Psoas muscle (tissue), 8 donors: Measurements from ENCODE around the gene GGA2. TPM values are rescaled to one million over a fixed set of nuclear protein-coding genes. Genes with fewer than 3 reads are reported as not detected.

Source experiments
- ATAC-seq, 4 donors: fragments of 200-7000 bp; cut with Tn5 transposase; one replicate each; pipeline ENCODE4 v1.9.1; 2020; ENCODE audit warnings: moderate library complexity in 3 of 4, mild to moderate bottlenecking in 2 of 4
- DNase-seq, 2 donors: peaks; one replicate each; pipeline ENCODE4 v3.0.0-alpha.2; 2020
- H3K27ac ChIP-seq: fragments of 200-600 bp; one replicate; pipeline ENCODE4 v1.8.0; 2022
- H3K27me3 ChIP-seq, 3 donors: fragments of 200-600 bp in 1 of 3; one replicate each; pipeline versions ENCODE4 v1.6.1 to v1.8.0; 2013 to 2022; ENCODE audit warnings: low read length in 2 of 3, mild to moderate bottlenecking in 2 of 3, moderate library complexity in 1 of 3; ENCODE audit not compliant: insufficient read depth in 3 of 3
- H3K36me3 ChIP-seq, 2 donors: fragments of 200-600 bp in 1 of 2; one replicate each; pipeline versions ENCODE4 v1.6.1 to v1.8.0; 2013 to 2022; ENCODE audit warnings: low read depth in 1 of 2, mild to moderate bottlenecking in 1 of 2, moderate library complexity in 1 of 2; ENCODE audit not compliant: insufficient read depth in 1 of 2
- H3K4me1 ChIP-seq: fragments of 200-600 bp; one replicate; pipeline ENCODE4 v1.8.0; 2022
- H3K4me3 ChIP-seq: fragments of 200-600 bp; one replicate; pipeline ENCODE4 v1.8.0; 2022; ENCODE audit warnings: mild to moderate bottlenecking
- H3K9me3 ChIP-seq: fragments of 200-600 bp; one replicate; pipeline ENCODE4 v1.8.0; 2022
- WGBS, 3 donors: extraction: QIAGEN DNeasy Blood & Tissue Kit; methylation state at CpG; one replicate each; pipeline versions ENCODE4 v1.1.6 to v1.1.7; 2013; 5-methylcytosine and 5-hydroxymethylcytosine counted together
- intact Hi-C, 2 donors: fragments of 100-400 bp; cut with DNase I; formaldehyde crosslinking; loops; one replicate each; pipeline versions ENCODE4 v1.11.0 to v1.14.2; 2022
- long read RNA-seq, 2 donors: library from polyadenylated mRNA; unstranded; transcript quantifications; one replicate each; pipeline ENCODE4 v2.0.0, GENCODE V29; 2021
- polyA plus RNA-seq, 3 donors: library from polyadenylated mRNA; stranded (reverse); fragments of 200-250 nt; gene quantifications; one replicate each; pipeline ENCODE4 v1.2.3, GENCODE V29; 2013
- total RNA-seq, 4 donors: library from RNA; stranded (reverse); fragmentation: NEBNext Ultra II Directional in 2 of 4; extraction: Animal tissue kit (Norgen Biotek cat#: 25700) in 2 of 4; gene quantifications; one replicate each; pipeline versions ENCODE4 v1.2.1 to v1.2.4, GENCODE V29; 2021 to 2023
- TF ChIP-seq, protein P1 (sequence below): fragments of 200-600 bp; IDR thresholded peaks from one replicate; pipeline ENCODE4 v1.8.0; 2022; ENCODE audit warnings: antibody characterized with exemption
- donor health status: healthy with polysubstance abuse.
- donor health status: DM: no; HTN: no; CAD: no; lungs with moderate emphysema.
- donor health status: Bipolar disorder and iron deficiency.
- donor health status: healthy.
- donor health status: DM: yes; HTN: yes; CAD: no.
- donor health status: DM: no; HTN: no; CAD: no.
- donor health status: DM: no; HTN: no; CAD: no.
- donor health status: DM: yes; HTN: yes; CAD: no.

GGA2 gene, protein sequence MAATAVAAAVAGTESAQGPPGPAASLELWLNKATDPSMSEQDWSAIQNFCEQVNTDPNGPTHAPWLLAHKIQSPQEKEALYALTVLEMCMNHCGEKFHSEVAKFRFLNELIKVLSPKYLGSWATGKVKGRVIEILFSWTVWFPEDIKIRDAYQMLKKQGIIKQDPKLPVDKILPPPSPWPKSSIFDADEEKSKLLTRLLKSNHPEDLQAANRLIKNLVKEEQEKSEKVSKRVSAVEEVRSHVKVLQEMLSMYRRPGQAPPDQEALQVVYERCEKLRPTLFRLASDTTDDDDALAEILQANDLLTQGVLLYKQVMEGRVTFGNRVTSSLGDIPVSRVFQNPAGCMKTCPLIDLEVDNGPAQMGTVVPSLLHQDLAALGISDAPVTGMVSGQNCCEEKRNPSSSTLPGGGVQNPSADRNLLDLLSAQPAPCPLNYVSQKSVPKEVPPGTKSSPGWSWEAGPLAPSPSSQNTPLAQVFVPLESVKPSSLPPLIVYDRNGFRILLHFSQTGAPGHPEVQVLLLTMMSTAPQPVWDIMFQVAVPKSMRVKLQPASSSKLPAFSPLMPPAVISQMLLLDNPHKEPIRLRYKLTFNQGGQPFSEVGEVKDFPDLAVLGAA
- 10 to 100 TPM; 43.1 to 62.9 (median 56.4) TPM for total RNA-seq
- polyA plus RNA-seq, result 10 to 100 TPM; 18.9 to 49.3 (median 21.7) TPM
- long read RNA-seq, donor 1, full-length matches to known transcripts, result 33 of 45 reads
- long read RNA-seq, donor 1, partial matches to known transcripts, result 10 of 45 reads
- long read RNA-seq, donor 1, other reads (novel, unspliced or antisense), result 2 of 45 reads
- long read RNA-seq, donor 2, full-length matches to known transcripts, result 57 of 77 reads
- long read RNA-seq, donor 2, partial matches to known transcripts, result 7 of 77 reads
- long read RNA-seq, donor 2, other reads (novel, unspliced or antisense), result 13 of 77 reads

DNA sequence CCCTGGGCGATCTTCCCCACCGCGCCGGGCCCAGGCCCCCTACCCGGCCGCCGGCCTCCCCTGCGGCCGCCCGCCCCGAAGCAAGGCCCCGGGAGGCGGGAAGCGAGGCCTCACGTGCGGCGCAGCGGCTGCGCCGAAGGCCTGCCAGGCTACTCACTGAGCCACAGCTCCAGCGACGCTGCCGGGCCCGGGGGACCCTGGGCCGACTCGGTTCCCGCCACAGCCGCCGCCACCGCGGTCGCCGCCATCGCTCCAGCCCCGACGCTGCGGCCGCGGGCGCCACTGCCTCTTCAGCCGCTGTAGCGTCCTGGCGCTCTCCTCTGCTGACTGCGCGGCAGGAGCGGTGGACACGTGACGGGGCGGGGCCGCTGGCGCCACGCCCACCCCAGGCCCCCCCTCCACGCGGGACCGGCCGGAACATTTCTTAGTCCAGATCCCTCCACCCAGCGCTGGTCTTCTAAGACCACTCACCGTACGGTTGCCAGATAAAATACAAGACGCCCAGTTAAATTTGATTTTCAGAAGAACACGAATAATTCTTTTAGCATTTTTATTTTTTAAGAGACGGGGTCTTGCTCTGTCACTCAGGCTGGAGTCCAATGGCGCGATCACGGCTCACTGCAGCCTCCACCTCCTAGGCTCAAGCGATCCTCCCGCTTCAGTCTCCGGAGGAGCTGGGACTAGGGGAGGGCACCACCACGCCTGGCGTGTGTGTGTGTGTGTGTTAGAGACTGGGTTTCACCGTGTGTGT, at the start of gene GGA2:
TSS of gene GGA2 (minus strand) at position 331 of the 751 bp plus-strand sequence. CDS start at position 248, 83 bp downstream.
- peaks cover 2 to 15% of the 10 kb centered on the region in 2 donors for H3K36me3 ChIP-seq
- 1 to 3% (median 1%) methylated on average over 40 to 71 of the region's 71 CpGs for WGBS, 3 donors
- no peaks in the 10 kb centered on the region for H3K27me3 ChIP-seq
- H3K27ac ChIP-seq, result peak within 1 kb of the TSS; percentile 95
- H3K4me3 ChIP-seq, result peak within 1 kb of the TSS; percentile 94
- no peaks in the 10 kb centered on the region for H3K9me3 ChIP-seq
- TF ChIP-seq, protein P1, sequence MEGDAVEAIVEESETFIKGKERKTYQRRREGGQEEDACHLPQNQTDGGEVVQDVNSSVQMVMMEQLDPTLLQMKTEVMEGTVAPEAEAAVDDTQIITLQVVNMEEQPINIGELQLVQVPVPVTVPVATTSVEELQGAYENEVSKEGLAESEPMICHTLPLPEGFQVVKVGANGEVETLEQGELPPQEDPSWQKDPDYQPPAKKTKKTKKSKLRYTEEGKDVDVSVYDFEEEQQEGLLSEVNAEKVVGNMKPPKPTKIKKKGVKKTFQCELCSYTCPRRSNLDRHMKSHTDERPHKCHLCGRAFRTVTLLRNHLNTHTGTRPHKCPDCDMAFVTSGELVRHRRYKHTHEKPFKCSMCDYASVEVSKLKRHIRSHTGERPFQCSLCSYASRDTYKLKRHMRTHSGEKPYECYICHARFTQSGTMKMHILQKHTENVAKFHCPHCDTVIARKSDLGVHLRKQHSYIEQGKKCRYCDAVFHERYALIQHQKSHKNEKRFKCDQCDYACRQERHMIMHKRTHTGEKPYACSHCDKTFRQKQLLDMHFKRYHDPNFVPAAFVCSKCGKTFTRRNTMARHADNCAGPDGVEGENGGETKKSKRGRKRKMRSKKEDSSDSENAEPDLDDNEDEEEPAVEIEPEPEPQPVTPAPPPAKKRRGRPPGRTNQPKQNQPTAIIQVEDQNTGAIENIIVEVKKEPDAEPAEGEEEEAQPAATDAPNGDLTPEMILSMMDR, result peak; percentile 11
- DNase-seq (peak; percentile 84 to 91), ATAC-seq (peak; percentile 89 to 93 (median 90))
- H3K4me1 ChIP-seq, result peaks cover 11% of the 10 kb centered on the region
- intact Hi-C loops, result loop anchor here in 1 of 2 donors (5.0 kb wide), 1 partner anchor 47 kb away; the partner anchor contains the start of genes EARS2 and UBFD1

DNA sequence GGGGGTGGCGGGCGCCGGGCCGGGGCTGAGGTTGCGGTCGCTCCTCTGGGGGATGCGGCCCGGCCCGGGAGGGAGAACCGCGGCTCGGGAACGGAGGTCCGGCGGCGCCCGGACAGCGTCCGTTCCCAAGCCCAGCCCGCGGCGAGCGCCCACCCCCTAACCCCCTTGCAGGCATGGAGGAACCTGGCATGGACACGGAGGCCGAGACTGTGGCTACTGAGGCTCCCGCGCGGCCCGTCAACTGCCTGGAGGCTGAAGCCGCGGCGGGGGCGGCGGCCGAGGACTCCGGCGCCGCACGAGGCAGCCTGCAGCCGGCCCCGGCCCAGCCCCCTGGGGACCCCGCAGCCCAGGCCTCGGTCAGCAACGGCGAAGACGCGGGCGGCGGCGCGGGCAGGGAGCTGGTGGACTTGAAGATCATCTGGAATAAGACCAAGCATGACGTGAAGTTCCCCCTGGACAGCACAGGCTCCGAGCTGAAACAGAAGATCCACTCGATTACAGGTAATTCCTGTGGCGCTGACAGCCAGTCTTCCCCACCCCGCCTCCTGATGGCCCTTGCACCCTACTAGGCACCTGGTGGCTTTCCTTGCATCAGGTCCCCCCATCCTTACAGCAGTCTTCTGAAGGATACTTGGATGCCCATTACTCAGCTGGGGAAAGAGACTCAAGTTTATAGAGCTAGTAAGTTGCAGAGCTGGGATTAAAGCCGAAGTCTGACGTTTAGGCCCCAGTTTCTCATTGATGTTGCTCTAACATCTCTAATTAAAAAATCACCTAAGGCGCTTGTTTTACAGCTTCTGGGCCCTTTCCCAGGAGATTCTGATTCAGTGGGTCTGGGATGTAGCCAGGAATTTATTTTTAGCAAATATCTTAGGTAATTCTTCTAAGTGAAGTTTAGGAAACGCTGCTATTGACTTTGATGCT, 47.7 kb upstream of the GGA2 start:
- intact Hi-C loops, result loop anchor here (1.0 to 10.0 kb wide), 5 partner anchors 38 to 987 kb away; partner anchors contain the start of genes NDUFAB1 (in 2 of the 2), COG7 (in 1 of the 2) and GGA2 (in 1 of the 2)
- 0 to 1% (median 0%) methylated on average over 39 to 60 of the region's 60 CpGs for WGBS, 3 donors
- ATAC-seq (peak; percentile 4 to 17 (median 10)), DNase-seq (peak in 1 of 2 donors; percentile 42)
- Histone ChIP-seq H3K27me3 (no peaks in the 10 kb centered on the region), H3K4me3 (peak overlapping the region; percentile 85), H3K4me1 (peaks cover 52% of the 10 kb centered on the region), H3K9me3 (no peaks in the 10 kb centered on the region), H3K27ac (peak overlapping the region; percentile 93), H3K36me3 (peaks cover 21 to 61% of the 10 kb centered on the region in 2 donors)
- TF ChIP-seq, protein P1, result no peak

DNA sequence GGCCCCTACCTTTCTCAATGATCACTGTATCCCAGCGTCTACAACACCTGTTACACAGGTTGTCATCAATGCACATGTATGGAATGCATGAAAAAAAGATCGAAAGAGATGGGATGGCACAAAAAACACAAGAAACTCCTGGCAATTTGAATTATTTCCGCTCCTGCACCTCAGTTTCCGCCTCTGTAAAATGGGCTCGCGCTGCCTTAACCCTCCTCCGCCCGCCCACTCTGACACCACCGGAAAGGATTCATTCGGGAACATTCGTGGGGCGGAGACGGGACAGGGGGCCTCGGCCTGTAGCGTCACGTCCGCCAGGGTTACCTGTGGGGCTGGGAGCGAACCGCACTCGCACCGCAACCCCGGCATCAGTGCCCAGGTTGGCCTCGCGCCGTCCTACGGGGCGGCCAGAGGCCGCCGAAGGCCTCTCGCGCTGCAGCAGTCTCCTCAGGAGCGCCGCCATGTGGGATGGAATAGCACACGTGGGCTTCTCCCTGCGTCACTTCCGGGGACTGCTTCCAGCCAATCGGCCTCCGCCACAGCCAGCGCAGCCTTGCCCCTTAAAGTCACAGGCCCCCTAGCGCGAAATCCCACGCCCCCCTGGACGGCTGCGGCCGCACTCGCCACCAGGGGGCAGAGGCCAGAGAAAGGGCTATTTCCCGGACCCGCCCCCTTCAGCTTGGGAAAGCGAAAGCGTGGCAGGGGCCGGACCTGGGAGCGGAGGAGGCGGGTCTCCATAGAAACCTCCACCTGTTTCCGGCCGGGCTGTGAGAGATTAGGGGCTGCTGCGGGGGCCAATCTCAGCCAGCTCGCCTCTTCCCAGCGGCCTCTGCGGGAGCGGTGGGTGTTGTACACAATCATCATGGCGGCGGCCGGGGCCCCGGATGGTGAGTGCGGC, 46.8 kb upstream of the GGA2 start, which contains the start of the genes EARS2 and UBFD1:
TSS of gene EARS2 (minus strand) at position 470 of the 898 bp plus-strand sequence. CDS start at position 463, 7 bp downstream.
TSS of gene UBFD1 (plus strand) at position 847 of the 898 bp plus-strand sequence. CDS start at position 863, 16 bp downstream.
- ATAC-seq (peak; percentile 92 to 96 (median 93)), DNase-seq (peak; percentile 99)
- peaks cover 18 to 61% of the 10 kb centered on the region in 2 donors for H3K36me3 ChIP-seq
- peaks cover 43% of the 10 kb centered on the region for H3K4me1 ChIP-seq
- H3K4me3 ChIP-seq, result peak within 1 kb of the TSS; percentile 85
- H3K9me3 ChIP-seq, result no peaks in the 10 kb centered on the region
- 1 to 2% (median 2%) methylated on average over 53 to 65 of the region's 65 CpGs for WGBS, 3 donors
- TF ChIP-seq, protein P1, result peak; percentile 92
- no peaks in the 10 kb centered on the region for H3K27me3 ChIP-seq
- peak within 1 kb of the TSS; percentile 93 for H3K27ac ChIP-seq
- intact Hi-C loops, result loop anchor here (1.0 to 10.0 kb wide), 5 partner anchors 39 to 988 kb away; partner anchors contain the start of genes NDUFAB1 (in 2 of the 2), COG7 (in 1 of the 2) and GGA2 (in 1 of the 2)
